ENCODE data around the gene NEUROG1. TPM values are rescaled to one million over a fixed set of nuclear protein-coding genes. Genes with fewer than 3 reads are reported as not detected.
"Not testable (repeated sequence)": the region's sequence is repeated elsewhere in the genome, so short reads cannot be mapped to it uniquely, and the experiment has no call there.

The NEUROG1 gene
- total RNA-seq, 2 donors from 2014 or later: not detected

GRCh38 chr5:135509995-135510394 is 25.8 kb downstream of the NEUROG1 start:
- intact Hi-C loops (cut with DNase I, micrococcal nuclease): no loop called here
- ATAC-seq: no peak
- no peak for DNase-seq

- no peak for ATAC-seq
- intact Hi-C loops (cut with DNase I, micrococcal nuclease): no loop called here
- no peak for DNase-seq
Observed at GRCh38 chr5:135508496-135509005, 27.2 kb downstream of the NEUROG1 start.

GRCh38 chr5:135505973-135506372 is 29.8 kb downstream of the NEUROG1 start:
- ATAC-seq: no peak
- intact Hi-C loops (cut with DNase I, micrococcal nuclease): no loop called here
- no peak for DNase-seq

- intact Hi-C loops (cut with DNase I, micrococcal nuclease): no loop called here
- no peak for DNase-seq
- no peak for ATAC-seq
Observed at GRCh38 chr5:135504376-135504775, 31.4 kb downstream of the NEUROG1 start.

GRCh38 chr5:135503871-135504270 is 31.9 kb downstream of the NEUROG1 start:
- no peak for ATAC-seq
- DNase-seq: no peak
- intact Hi-C loops (cut with DNase I, micrococcal nuclease): no loop called here

GRCh38 chr5:135502836-135503520 is 32.8 kb downstream of the NEUROG1 start:
- intact Hi-C loops (cut with DNase I, micrococcal nuclease): no loop called here
- DNase-seq (no peak), ATAC-seq (no peak)

- ATAC-seq (no peak), DNase-seq (no peak)
- intact Hi-C loops (cut with DNase I, micrococcal nuclease): no loop called here
Observed at GRCh38 chr5:135501965-135502364, 33.8 kb downstream of the NEUROG1 start.

- ATAC-seq: no peak
- no peak for DNase-seq
- intact Hi-C loops (cut with DNase I, micrococcal nuclease): no loop called here
Observed at GRCh38 chr5:135498637-135498995, 37.1 kb downstream of the NEUROG1 start.

GRCh38 chr5:135497971-135498636 is 37.7 kb downstream of the NEUROG1 start:
- DNase-seq (no peak), ATAC-seq (no peak)
- intact Hi-C loops (cut with DNase I, micrococcal nuclease): no loop called here

- DNase-seq; intact Hi-C loops (cut with DNase I, micrococcal nuclease); ATAC-seq: not testable (repeated sequence)
Observed at GRCh38 chr5:135495531-135495930, 40.2 kb downstream of the NEUROG1 start.

GRCh38 chr5:135494196-135494595 is 41.6 kb downstream of the NEUROG1 start:
- ATAC-seq (no peak), DNase-seq (no peak)
- intact Hi-C loops (cut with DNase I, micrococcal nuclease): no loop called here

- ATAC-seq: no peak
- no peak for DNase-seq
- intact Hi-C loops (cut with DNase I, micrococcal nuclease): no loop called here
Observed at GRCh38 chr5:135493406-135494180, 42.2 kb downstream of the NEUROG1 start.

GRCh38 chr5:135492319-135492626 is 43.5 kb downstream of the NEUROG1 start:
- no peak for DNase-seq
- intact Hi-C loops (cut with DNase I, micrococcal nuclease): no loop called here
- ATAC-seq: no peak

- DNase-seq: no peak
- ATAC-seq: no peak
Observed at GRCh38 chr5:135491552-135492318, 44.0 kb downstream of the NEUROG1 start.

GRCh38 chr5:135491038-135491551 is 44.7 kb downstream of the NEUROG1 start:
- DNase-seq (no peak), ATAC-seq (no peak)
- intact Hi-C loops (cut with DNase I, micrococcal nuclease): no loop called here

More at GRCh38 chr5:135491552-135492318, 44.0 kb downstream of the NEUROG1 start:
- intact Hi-C loops (cut with DNase I, micrococcal nuclease): no loop called here

- DNase-seq (no peak), ATAC-seq (no peak)
Observed at GRCh38 chr5:135490245-135491037, 45.3 kb downstream of the NEUROG1 start.

GRCh38 chr5:135489466-135490244 is 46.1 kb downstream of the NEUROG1 start:
- no peak for DNase-seq
- ATAC-seq: no peak
- intact Hi-C loops (cut with DNase I, micrococcal nuclease): no loop called here

More at GRCh38 chr5:135490245-135491037, 45.3 kb downstream of the NEUROG1 start:
- intact Hi-C loops (cut with DNase I, micrococcal nuclease): no loop called here
